NB4 (cell line): ENCODE measurements around the gene CAMSAP1.

Source experiments
- DNase-seq: peaks from one replicate; pipeline ENCODE4 v3.0.0; 2010; ENCODE audit warnings: low read depth
- H3K4me3 ChIP-seq: one replicate; pipeline ENCODE4 v1.5.1; 2011; ENCODE audit warnings: mild to moderate bottlenecking, low read depth, low read length, moderate library complexity
- MYC ChIP-seq: IDR thresholded peaks from 2 replicates; pipeline ENCODE4 v1.6.1; 2011; ENCODE audit warnings: low read depth, low read length
- POLR2A ChIP-seq: IDR thresholded peaks from 2 replicates; pipeline ENCODE4 v1.6.1; 2011; ENCODE audit warnings: mild to moderate bottlenecking; ENCODE audit not compliant: insufficient read length; ENCODE audit errors: extremely low read depth
- TF ChIP-seq, protein P1 (sequence below): IDR thresholded peaks from one replicate; pipeline ENCODE4 v1.5.1; 2012; ENCODE audit warnings: low read depth, low read length
- TF ChIP-seq, protein P2 (sequence below): IDR thresholded peaks from 2 replicates; pipeline ENCODE4 v1.6.1; 2011; ENCODE audit warnings: low read depth, low read length

The CAMSAP1 gene

DNA sequence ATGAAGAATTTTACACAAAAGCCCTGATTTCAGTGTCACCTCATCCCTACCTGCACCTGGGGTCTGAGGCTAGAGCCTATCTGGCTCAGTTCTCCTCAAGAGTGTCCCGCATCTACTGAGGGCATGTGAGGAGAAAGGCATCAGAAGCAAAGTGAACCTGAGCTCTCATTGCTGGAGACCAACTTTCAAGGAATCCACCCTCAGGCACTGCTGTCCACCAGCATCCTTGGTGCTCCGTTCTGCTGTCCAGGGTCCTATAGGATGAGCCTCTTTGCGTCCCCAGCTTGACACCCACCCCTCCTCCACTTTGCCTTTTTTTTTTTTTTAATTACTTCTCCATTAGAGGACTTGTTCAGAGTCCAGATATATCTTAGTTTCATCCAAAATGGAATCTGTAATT lies 49.5 kb downstream of the CAMSAP1 start:
- TF ChIP-seq, protein P1, sequence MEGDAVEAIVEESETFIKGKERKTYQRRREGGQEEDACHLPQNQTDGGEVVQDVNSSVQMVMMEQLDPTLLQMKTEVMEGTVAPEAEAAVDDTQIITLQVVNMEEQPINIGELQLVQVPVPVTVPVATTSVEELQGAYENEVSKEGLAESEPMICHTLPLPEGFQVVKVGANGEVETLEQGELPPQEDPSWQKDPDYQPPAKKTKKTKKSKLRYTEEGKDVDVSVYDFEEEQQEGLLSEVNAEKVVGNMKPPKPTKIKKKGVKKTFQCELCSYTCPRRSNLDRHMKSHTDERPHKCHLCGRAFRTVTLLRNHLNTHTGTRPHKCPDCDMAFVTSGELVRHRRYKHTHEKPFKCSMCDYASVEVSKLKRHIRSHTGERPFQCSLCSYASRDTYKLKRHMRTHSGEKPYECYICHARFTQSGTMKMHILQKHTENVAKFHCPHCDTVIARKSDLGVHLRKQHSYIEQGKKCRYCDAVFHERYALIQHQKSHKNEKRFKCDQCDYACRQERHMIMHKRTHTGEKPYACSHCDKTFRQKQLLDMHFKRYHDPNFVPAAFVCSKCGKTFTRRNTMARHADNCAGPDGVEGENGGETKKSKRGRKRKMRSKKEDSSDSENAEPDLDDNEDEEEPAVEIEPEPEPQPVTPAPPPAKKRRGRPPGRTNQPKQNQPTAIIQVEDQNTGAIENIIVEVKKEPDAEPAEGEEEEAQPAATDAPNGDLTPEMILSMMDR, result no peak
- TF ChIP-seq, protein P2, sequence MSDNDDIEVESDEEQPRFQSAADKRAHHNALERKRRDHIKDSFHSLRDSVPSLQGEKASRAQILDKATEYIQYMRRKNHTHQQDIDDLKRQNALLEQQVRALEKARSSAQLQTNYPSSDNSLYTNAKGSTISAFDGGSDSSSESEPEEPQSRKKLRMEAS, result no peak
- TF ChIP-seq MYC (no peak), POLR2A (no peak)
- DNase-seq, result no peak
- H3K4me3 ChIP-seq, result no peak overlapping the region

DNA sequence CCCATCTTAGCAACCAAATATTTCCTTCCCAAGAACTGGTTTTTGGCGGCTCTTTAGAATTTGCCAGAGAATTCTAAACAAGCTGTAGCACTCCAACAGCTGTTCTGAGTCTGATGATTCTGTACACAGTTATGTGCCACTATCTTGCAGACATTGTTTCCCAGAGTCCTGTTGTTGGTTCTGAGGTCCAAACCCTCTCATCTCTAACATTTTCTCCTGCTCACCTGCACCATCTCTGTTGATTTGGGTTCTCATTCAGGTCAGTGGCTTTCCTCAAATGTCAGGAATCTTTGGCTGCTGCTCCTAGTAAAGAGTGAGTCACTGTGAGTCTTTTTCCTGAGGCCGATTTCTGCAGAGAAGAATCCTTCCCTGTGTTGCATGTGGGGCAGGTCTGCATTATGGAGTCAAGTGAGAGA lies 50.0 kb downstream of the CAMSAP1 start:
- no peak for DNase-seq

DNA sequence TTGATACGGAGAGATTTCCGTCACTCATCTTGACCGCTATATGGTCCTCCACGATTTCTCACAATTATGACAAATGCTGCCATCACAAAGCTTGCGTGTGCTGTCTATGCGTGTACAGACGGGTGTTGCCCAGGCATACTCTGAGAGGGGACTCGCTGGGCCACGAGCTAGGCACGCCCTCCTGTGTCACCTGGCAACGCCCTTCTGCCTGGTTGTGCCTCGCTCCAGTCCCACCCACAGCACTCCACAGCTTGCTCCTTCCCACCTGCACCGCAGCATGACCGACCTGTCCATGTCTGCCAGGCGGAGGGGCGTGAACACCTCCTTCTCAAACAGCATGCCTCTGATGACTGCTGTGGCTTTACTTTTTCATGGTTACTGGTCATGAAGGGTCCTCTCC lies 55.6 kb downstream of the CAMSAP1 start:
- H3K4me3 ChIP-seq, result no peak overlapping the region
- DNase-seq, result no peak
- TF ChIP-seq POLR2A, result no peak
- TF ChIP-seq, protein P1, result no peak
- TF ChIP-seq, protein P2, result no peak
- TF ChIP-seq MYC, result no peak

More for the DNA sequence above, 50.0 kb downstream of the CAMSAP1 start:
- TF ChIP-seq, protein P2, result no peak
- TF ChIP-seq, protein P1, result no peak
- TF ChIP-seq POLR2A (no peak), MYC (no peak)
- H3K4me3 ChIP-seq, result no peak overlapping the region

DNA sequence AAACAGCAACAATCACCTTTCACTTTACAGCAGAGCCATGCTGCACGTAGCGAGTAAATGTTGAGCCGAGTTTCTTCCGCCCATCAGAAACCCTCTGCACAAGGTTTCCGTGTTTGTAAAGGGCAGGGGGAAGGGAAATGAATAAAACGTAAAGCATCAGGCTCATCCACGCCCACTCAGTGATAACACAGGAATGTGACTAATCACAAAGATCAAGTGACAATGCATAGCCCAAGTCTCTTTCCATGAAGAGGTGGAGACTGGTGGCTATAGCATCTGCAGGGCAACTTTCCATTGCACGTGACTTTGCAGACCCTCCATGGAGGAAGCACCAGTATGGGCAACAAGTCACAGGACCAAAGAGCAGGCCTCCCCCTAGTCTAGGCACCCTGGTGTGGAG lies 56.6 kb downstream of the CAMSAP1 start:
- DNase-seq, result no peak
- H3K4me3 ChIP-seq, result no peak overlapping the region
- TF ChIP-seq POLR2A (no peak), MYC (no peak)
- TF ChIP-seq, protein P2, result no peak
- TF ChIP-seq, protein P1, result no peak

DNA sequence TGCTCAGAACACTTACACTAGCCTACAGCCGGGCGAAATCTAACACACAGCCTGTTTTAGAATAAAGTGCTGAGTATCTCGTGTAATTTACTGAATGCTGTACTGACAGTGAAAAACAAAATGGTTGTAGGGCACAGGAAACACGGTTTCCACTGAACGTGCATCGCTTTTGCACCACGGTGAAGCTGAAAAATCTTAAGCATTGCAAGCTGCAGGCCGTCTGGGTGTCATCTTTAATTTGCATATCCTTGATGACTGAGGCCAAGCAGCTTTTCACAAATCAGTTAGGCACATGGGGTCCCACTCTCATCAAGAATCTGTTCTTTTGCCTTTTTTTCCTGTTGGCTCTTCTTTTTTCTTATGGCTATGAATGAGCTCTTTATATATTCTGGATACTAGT lies 58.2 kb downstream of the CAMSAP1 start:
- TF ChIP-seq, protein P1, result no peak
- TF ChIP-seq, protein P2, result no peak
- TF ChIP-seq POLR2A, result no peak
- no peak for TF ChIP-seq MYC
- DNase-seq, result no peak
- H3K4me3 ChIP-seq, result no peak overlapping the region
